ENCODE measurements around the gene RGS10.

DNA sequence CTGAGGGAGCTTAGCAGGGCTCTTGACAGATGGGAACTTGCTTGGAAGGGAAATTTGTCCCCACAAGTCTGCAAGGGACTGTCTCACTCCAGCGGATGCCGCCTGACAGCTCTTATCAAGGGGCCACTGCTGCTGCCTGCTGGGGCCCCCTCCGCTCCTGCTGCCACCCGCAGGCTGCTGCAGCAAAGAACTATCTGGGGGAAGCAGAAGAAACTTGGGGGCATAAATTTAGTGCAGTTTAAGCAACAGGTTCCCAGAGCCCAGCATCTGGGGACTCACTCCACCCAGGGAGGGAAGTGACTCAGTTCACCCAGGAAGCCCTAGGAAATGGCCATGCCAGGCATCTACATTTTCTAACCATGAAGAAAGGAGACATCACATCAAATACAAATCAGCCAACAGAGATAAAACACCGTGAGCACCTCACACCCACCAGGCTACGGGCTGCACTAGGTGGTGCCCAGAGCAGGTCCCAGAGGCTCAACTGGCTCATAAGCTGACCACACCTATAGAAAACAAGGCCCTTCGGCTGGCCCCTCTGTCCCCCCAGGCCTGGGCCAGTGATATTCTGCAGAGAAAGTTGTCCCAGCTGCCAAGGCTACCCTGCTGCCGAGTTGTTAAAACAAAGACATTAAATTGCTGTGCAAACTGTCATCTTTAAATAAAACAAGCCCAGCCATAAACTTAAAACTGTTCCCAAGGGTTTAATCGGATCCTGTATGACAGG is 3.7 kb downstream of the RGS10 start:
- TF ChIP-seq, protein P1, sequence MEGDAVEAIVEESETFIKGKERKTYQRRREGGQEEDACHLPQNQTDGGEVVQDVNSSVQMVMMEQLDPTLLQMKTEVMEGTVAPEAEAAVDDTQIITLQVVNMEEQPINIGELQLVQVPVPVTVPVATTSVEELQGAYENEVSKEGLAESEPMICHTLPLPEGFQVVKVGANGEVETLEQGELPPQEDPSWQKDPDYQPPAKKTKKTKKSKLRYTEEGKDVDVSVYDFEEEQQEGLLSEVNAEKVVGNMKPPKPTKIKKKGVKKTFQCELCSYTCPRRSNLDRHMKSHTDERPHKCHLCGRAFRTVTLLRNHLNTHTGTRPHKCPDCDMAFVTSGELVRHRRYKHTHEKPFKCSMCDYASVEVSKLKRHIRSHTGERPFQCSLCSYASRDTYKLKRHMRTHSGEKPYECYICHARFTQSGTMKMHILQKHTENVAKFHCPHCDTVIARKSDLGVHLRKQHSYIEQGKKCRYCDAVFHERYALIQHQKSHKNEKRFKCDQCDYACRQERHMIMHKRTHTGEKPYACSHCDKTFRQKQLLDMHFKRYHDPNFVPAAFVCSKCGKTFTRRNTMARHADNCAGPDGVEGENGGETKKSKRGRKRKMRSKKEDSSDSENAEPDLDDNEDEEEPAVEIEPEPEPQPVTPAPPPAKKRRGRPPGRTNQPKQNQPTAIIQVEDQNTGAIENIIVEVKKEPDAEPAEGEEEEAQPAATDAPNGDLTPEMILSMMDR (IDR thresholded peaks at IDR 0.05) = no peak
- TF ChIP-seq POLR2A (IDR thresholded peaks at IDR 0.05) (no peak), EP300 (IDR thresholded peaks at IDR 0.05) (no peak)

Data from tibial nerve (tissue), 4 donors.